Neural progenitor cell (in vitro differentiated cells): ENCODE data around the gene TMEM25. TPM values are rescaled to one million over a fixed set of nuclear protein-coding genes. Genes with fewer than 3 reads are reported as not detected.

Experiments used
- DNase-seq: peaks from one replicate; pipeline ENCODE4 v3.0.0-alpha.2; 2016; ENCODE audit warnings: low spot score
- H2AFZ ChIP-seq: fragments of 200-600 bp; sonication (generic); replicated peaks from 2 replicates; pipeline ENCODE4 v1.6.1; 2016; ENCODE audit warnings: antibody characterized with exemption
- H3F3A ChIP-seq: fragments of 200-600 bp; sonication (generic); 2 replicates; pipeline ENCODE4 v1.6.1; 2016; ENCODE audit warnings: antibody characterized with exemption, low read depth
- H3K27ac ChIP-seq: fragments of 200-600 bp; sonication (generic); 2 replicates; pipeline ENCODE4 v1.5.1; 2016; ENCODE audit warnings: mild to moderate bottlenecking
- H3K27me3 ChIP-seq: fragments of 200-600 bp; sonication (generic); 2 replicates; pipeline ENCODE4 v1.6.1; 2016; ENCODE audit warnings: mild to moderate bottlenecking, moderate library complexity
- H3K36me3 ChIP-seq: fragments of 200-600 bp; sonication (generic); 2 replicates; pipeline ENCODE4 v1.5.1; 2016
- H3K4me1 ChIP-seq: fragments of 200-600 bp; sonication (generic); 2 replicates; pipeline ENCODE4 v1.6.1; 2016; ENCODE audit warnings: mixed run types
- H3K4me2 ChIP-seq: fragments of 200-600 bp; sonication (generic); 2 replicates; pipeline ENCODE4 v1.6.1; 2016
- H3K4me3 ChIP-seq: fragments of 200-600 bp; sonication (generic); 2 replicates; pipeline ENCODE4 v1.5.1; 2016
- H3K79me2 ChIP-seq: fragments of 200-600 bp; sonication (generic); 2 replicates; pipeline ENCODE4 v1.6.1; 2016; ENCODE audit warnings: low read depth
- H3K9ac ChIP-seq: fragments of 200-600 bp; sonication (generic); 2 replicates; pipeline ENCODE4 v1.6.1; 2016
- H3K9me3 ChIP-seq: fragments of 200-600 bp; sonication (generic); 2 replicates; pipeline ENCODE4 v1.5.1; 2016; ENCODE audit warnings: low read depth
- H4K20me1 ChIP-seq: fragments of 200-600 bp; sonication (generic); 2 replicates; pipeline ENCODE4 v1.6.1; 2016; ENCODE audit warnings: low read depth
- H3K27ac Mint-ChIP-seq: 3 replicates; pipeline ENCODE4 v1.8.0; 2021; ENCODE audit warnings: mixed read lengths
- H3K27me3 Mint-ChIP-seq: 2 replicates; pipeline ENCODE4 v1.8.0; 2022; ENCODE audit warnings: low read depth, mild to moderate bottlenecking, inconsistent platforms, moderate library complexity, mixed read lengths; ENCODE audit not compliant: insufficient read depth
- H3K36me3 Mint-ChIP-seq: 3 replicates; pipeline ENCODE4 v1.8.0; 2021; ENCODE audit warnings: mixed read lengths
- H3K4me1 Mint-ChIP-seq: 3 replicates; pipeline ENCODE4 v1.8.0; 2021; ENCODE audit warnings: mixed read lengths
- H3K4me3 Mint-ChIP-seq: 3 replicates; pipeline ENCODE4 v1.8.0; 2021; ENCODE audit warnings: mild to moderate bottlenecking, moderate library complexity, mixed read lengths
- H3K9me3 Mint-ChIP-seq: 3 replicates; pipeline ENCODE4 v1.8.0; 2020; ENCODE audit warnings: mixed read lengths
- CTCF ChIP-seq: fragments of 200-600 bp; sonication (generic); IDR thresholded peaks from 2 replicates; pipeline ENCODE4 v1.5.1; 2017; ENCODE audit warnings: antibody characterized with exemption, mild to moderate bottlenecking
- EZH2 ChIP-seq: fragments of 200-600 bp; sonication (generic); IDR thresholded peaks from 2 replicates; pipeline ENCODE4 v1.6.1; 2017; ENCODE audit warnings: antibody characterized with exemption, mild to moderate bottlenecking, moderate library complexity
- EZH2phosphoT487 ChIP-seq: fragments of 200-600 bp; sonication (generic); IDR thresholded peaks from 2 replicates; pipeline ENCODE4 v1.6.1; 2017; ENCODE audit warnings: antibody characterized with exemption
- total RNA-seq: library from RNA; depleted of rRNA; stranded (reverse); fragments of >200 nt; gene quantifications from 2 replicates; pipeline ENCODE4 v1.2.3, GENCODE V29; 2015; ENCODE audit warnings: low replicate concordance

The TMEM25 gene
- total RNA-seq, 1 donor from 2014 or later: 29.0 TPM

GRCh38 chr11:118526688-118527087, 4.3 kb upstream of the TMEM25 start:
- Mint-ChIP-seq H3K36me3 (peaks cover 21% of the 10 kb centered on the region), H3K4me1 (peaks cover 22% of the 10 kb centered on the region), H3K27ac (no peak overlapping the region), H3K4me3 (no peak overlapping the region), H3K9me3 (peaks cover 2% of the 10 kb centered on the region), H3K27me3 (peaks cover 8% of the 10 kb centered on the region)
- Histone ChIP-seq H3K27me3 (no peaks in the 10 kb centered on the region), H3K4me3 (no peak overlapping the region), H3K4me1 (peaks cover 19% of the 10 kb centered on the region), H3F3A (peaks cover 67% of the 10 kb centered on the region), H3K79me2 (peaks cover 9% of the 10 kb centered on the region), H3K9me3 (no peaks in the 10 kb centered on the region), H3K36me3 (no peaks in the 10 kb centered on the region), H3K9ac (no peak overlapping the region), H2AFZ (no peak overlapping the region), H4K20me1 (peaks cover 13% of the 10 kb centered on the region), H3K27ac (no peak overlapping the region), H3K4me2 (no peak overlapping the region)
- no peak for TF ChIP-seq EZH2phosphoT487
- no peak for TF ChIP-seq EZH2
- TF ChIP-seq CTCF: no peak
- DNase-seq: no peak

GRCh38 chr11:118527109-118527508, 3.9 kb upstream of the TMEM25 start, which contains the start of gene TTC36:
Gene TTC36, plus strand, starts transcription at chr11:118527474. Its CDS starts 21 bp downstream, at chr11:118527495.
- Mint-ChIP-seq H3K27ac (no peak within 1 kb of the TSS), H3K9me3 (peaks cover 2% of the 10 kb centered on the region), H3K4me3 (peak within 1 kb of the TSS; percentile 50), H3K36me3 (peaks cover 16% of the 10 kb centered on the region), H3K4me1 (peaks cover 24% of the 10 kb centered on the region), H3K27me3 (peaks cover 8% of the 10 kb centered on the region)
- Histone ChIP-seq H3F3A (peaks cover 67% of the 10 kb centered on the region), H3K9me3 (no peaks in the 10 kb centered on the region), H3K27me3 (no peaks in the 10 kb centered on the region), H3K36me3 (no peaks in the 10 kb centered on the region), H2AFZ (no peak within 1 kb of the TSS), H3K79me2 (peaks cover 11% of the 10 kb centered on the region), H3K4me1 (peaks cover 23% of the 10 kb centered on the region), H3K27ac (no peak within 1 kb of the TSS), H3K4me3 (no peak within 1 kb of the TSS), H3K4me2 (no peak within 1 kb of the TSS), H3K9ac (no peak within 1 kb of the TSS), H4K20me1 (peaks cover 11% of the 10 kb centered on the region)
- TF ChIP-seq EZH2phosphoT487 (no peak), CTCF (no peak), EZH2 (no peak)
- DNase-seq: no peak

GRCh38 chr11:118528511-118528910, 2.5 kb upstream of the TMEM25 start:
- peaks cover 11% of the 10 kb centered on the region for H3K79me2 ChIP-seq
- no peak overlapping the region for H3K4me3 ChIP-seq
- TF ChIP-seq EZH2 (no peak), EZH2phosphoT487 (no peak), CTCF (no peak)
- no peaks in the 10 kb centered on the region for H3K9me3 ChIP-seq
- Mint-ChIP-seq H3K27ac (no peak overlapping the region), H3K27me3 (peaks cover 8% of the 10 kb centered on the region), H3K4me3 (no peak overlapping the region), H3K36me3 (peaks cover 16% of the 10 kb centered on the region), H3K9me3 (peaks cover 2% of the 10 kb centered on the region), H3K4me1 (peaks cover 29% of the 10 kb centered on the region)
- DNase-seq: no peak
- no peaks in the 10 kb centered on the region for H3K36me3 ChIP-seq
- no peak overlapping the region for H2AFZ ChIP-seq
- peaks cover 24% of the 10 kb centered on the region for H3K4me1 ChIP-seq
- no peak overlapping the region for H3K4me2 ChIP-seq
- H3F3A ChIP-seq: peaks cover 53% of the 10 kb centered on the region
- no peaks in the 10 kb centered on the region for H4K20me1 ChIP-seq
- no peaks in the 10 kb centered on the region for H3K27me3 ChIP-seq
- no peak overlapping the region for H3K27ac ChIP-seq
- no peak overlapping the region for H3K9ac ChIP-seq
